Activated naive CD4-positive, alpha-beta T cell treated with anti-CD3 and anti-CD28 coated beads, Interleukin-2, amount 50 U/mL, for 24 hours (primary cell): ENCODE measurements around the gene CLDN18.

Experiments
- H3K27ac Mint-ChIP-seq: one replicate; pipeline ENCODE4 v1.8.0; 2021; ENCODE audit warnings: mild to moderate bottlenecking, mixed read lengths
- H3K27me3 Mint-ChIP-seq: one replicate; pipeline ENCODE4 v1.8.0; 2021; ENCODE audit warnings: mixed read lengths
- H3K36me3 Mint-ChIP-seq: one replicate; pipeline ENCODE4 v1.8.0; 2021; ENCODE audit warnings: mixed read lengths
- H3K4me1 Mint-ChIP-seq: one replicate; pipeline ENCODE4 v1.8.0; 2021; ENCODE audit warnings: mixed read lengths
- H3K4me3 Mint-ChIP-seq: one replicate; pipeline ENCODE4 v1.8.0; 2021; ENCODE audit warnings: mild to moderate bottlenecking, mixed read lengths
- H3K9me3 Mint-ChIP-seq: one replicate; pipeline ENCODE4 v1.8.0; 2021; ENCODE audit warnings: mixed read lengths

The CLDN18 gene

GRCh38 chr3:138043266-138044029 is 33.5 kb downstream of the CLDN18 start:
- H3K9me3 Mint-ChIP-seq: no peaks in the 10 kb centered on the region
- peaks cover 7% of the 10 kb centered on the region for H3K27me3 Mint-ChIP-seq
- no peak overlapping the region for H3K4me3 Mint-ChIP-seq
- no peaks in the 10 kb centered on the region for H3K4me1 Mint-ChIP-seq
- H3K36me3 Mint-ChIP-seq: no peaks in the 10 kb centered on the region
- H3K27ac Mint-ChIP-seq: no peak overlapping the region

GRCh38 chr3:138046085-138046484 is 36.1 kb downstream of the CLDN18 start:
- H3K27ac Mint-ChIP-seq: no peak overlapping the region
- H3K4me1 Mint-ChIP-seq: no peaks in the 10 kb centered on the region
- H3K36me3 Mint-ChIP-seq: no peaks in the 10 kb centered on the region
- no peaks in the 10 kb centered on the region for H3K9me3 Mint-ChIP-seq
- H3K4me3 Mint-ChIP-seq: no peak overlapping the region
- peaks cover 7% of the 10 kb centered on the region for H3K27me3 Mint-ChIP-seq

GRCh38 chr3:138046955-138047354 is 37.0 kb downstream of the CLDN18 start:
- peaks cover 7% of the 10 kb centered on the region for H3K27me3 Mint-ChIP-seq
- H3K36me3 Mint-ChIP-seq: no peaks in the 10 kb centered on the region
- no peak overlapping the region for H3K4me3 Mint-ChIP-seq

GRCh38 chr3:138047596-138048158 is 37.7 kb downstream of the CLDN18 start:
- peaks cover 6% of the 10 kb centered on the region for H3K27me3 Mint-ChIP-seq

More at GRCh38 chr3:138046955-138047354, 37.0 kb downstream of the CLDN18 start:
- Mint-ChIP-seq H3K9me3 (no peaks in the 10 kb centered on the region), H3K27ac (no peak overlapping the region), H3K4me1 (no peaks in the 10 kb centered on the region)

GRCh38 chr3:138049157-138049919 is 39.4 kb downstream of the CLDN18 start:
- Mint-ChIP-seq H3K36me3 (no peaks in the 10 kb centered on the region), H3K4me1 (no peaks in the 10 kb centered on the region), H3K9me3 (no peaks in the 10 kb centered on the region), H3K27me3 (peaks cover 12% of the 10 kb centered on the region), H3K27ac (no peak overlapping the region), H3K4me3 (no peak overlapping the region)

More at GRCh38 chr3:138047596-138048158, 37.7 kb downstream of the CLDN18 start:
- Mint-ChIP-seq H3K9me3 (no peaks in the 10 kb centered on the region), H3K4me1 (no peaks in the 10 kb centered on the region), H3K27ac (no peak overlapping the region), H3K36me3 (no peaks in the 10 kb centered on the region), H3K4me3 (no peak overlapping the region)

- no peaks in the 10 kb centered on the region for H3K4me1 Mint-ChIP-seq
- peaks cover 17% of the 10 kb centered on the region for H3K27me3 Mint-ChIP-seq
- no peak overlapping the region for H3K27ac Mint-ChIP-seq
- no peak overlapping the region for H3K4me3 Mint-ChIP-seq
- H3K9me3 Mint-ChIP-seq: no peaks in the 10 kb centered on the region
- no peaks in the 10 kb centered on the region for H3K36me3 Mint-ChIP-seq
Observed at GRCh38 chr3:138051947-138052802, 42.2 kb downstream of the CLDN18 start.

- Mint-ChIP-seq H3K4me1 (no peaks in the 10 kb centered on the region), H3K4me3 (no peak overlapping the region), H3K36me3 (no peaks in the 10 kb centered on the region), H3K27me3 (peaks cover 19% of the 10 kb centered on the region), H3K27ac (no peak overlapping the region), H3K9me3 (no peaks in the 10 kb centered on the region)
Observed at GRCh38 chr3:138054057-138054456, 44.1 kb downstream of the CLDN18 start.

GRCh38 chr3:138057384-138057783 is 47.4 kb downstream of the CLDN18 start:
- Mint-ChIP-seq H3K9me3 (no peaks in the 10 kb centered on the region), H3K4me1 (no peaks in the 10 kb centered on the region), H3K36me3 (no peaks in the 10 kb centered on the region), H3K27ac (no peak overlapping the region), H3K27me3 (peaks cover 18% of the 10 kb centered on the region), H3K4me3 (no peak overlapping the region)

- no peaks in the 10 kb centered on the region for H3K9me3 Mint-ChIP-seq
- no peak overlapping the region for H3K4me3 Mint-ChIP-seq
- no peaks in the 10 kb centered on the region for H3K36me3 Mint-ChIP-seq
- no peaks in the 10 kb centered on the region for H3K4me1 Mint-ChIP-seq
- peaks cover 12% of the 10 kb centered on the region for H3K27me3 Mint-ChIP-seq
- no peak overlapping the region for H3K27ac Mint-ChIP-seq
Observed at GRCh38 chr3:138059261-138059660, 49.3 kb downstream of the CLDN18 start.

GRCh38 chr3:138060792-138061191 is 50.8 kb downstream of the CLDN18 start:
- H3K4me3 Mint-ChIP-seq: no peak overlapping the region
- no peak overlapping the region for H3K27ac Mint-ChIP-seq
- H3K4me1 Mint-ChIP-seq: no peaks in the 10 kb centered on the region
- H3K9me3 Mint-ChIP-seq: no peaks in the 10 kb centered on the region
- no peaks in the 10 kb centered on the region for H3K36me3 Mint-ChIP-seq
- H3K27me3 Mint-ChIP-seq: peaks cover 2% of the 10 kb centered on the region

GRCh38 chr3:138062037-138062436 is 52.1 kb downstream of the CLDN18 start:
- H3K27ac Mint-ChIP-seq: no peak overlapping the region
- H3K36me3 Mint-ChIP-seq: no peaks in the 10 kb centered on the region
- no peak overlapping the region for H3K4me3 Mint-ChIP-seq
- H3K27me3 Mint-ChIP-seq: peaks cover 2% of the 10 kb centered on the region
- no peaks in the 10 kb centered on the region for H3K4me1 Mint-ChIP-seq
- H3K9me3 Mint-ChIP-seq: no peaks in the 10 kb centered on the region

- Mint-ChIP-seq H3K27me3 (peaks cover 2% of the 10 kb centered on the region), H3K27ac (no peak overlapping the region), H3K36me3 (no peaks in the 10 kb centered on the region), H3K9me3 (no peaks in the 10 kb centered on the region), H3K4me3 (no peak overlapping the region), H3K4me1 (no peaks in the 10 kb centered on the region)
Observed at GRCh38 chr3:138062626-138063025, 52.7 kb downstream of the CLDN18 start.

GRCh38 chr3:138063416-138063815 is 53.5 kb downstream of the CLDN18 start:
- H3K36me3 Mint-ChIP-seq: no peaks in the 10 kb centered on the region
- H3K9me3 Mint-ChIP-seq: no peaks in the 10 kb centered on the region
- peaks cover 1% of the 10 kb centered on the region for H3K27me3 Mint-ChIP-seq
- no peak overlapping the region for H3K4me3 Mint-ChIP-seq
- H3K4me1 Mint-ChIP-seq: no peaks in the 10 kb centered on the region
- H3K27ac Mint-ChIP-seq: no peak overlapping the region

GRCh38 chr3:138065949-138066348 is 56.0 kb downstream of the CLDN18 start:
- no peak overlapping the region for H3K27ac Mint-ChIP-seq
- H3K36me3 Mint-ChIP-seq: no peaks in the 10 kb centered on the region
- peaks cover 1% of the 10 kb centered on the region for H3K27me3 Mint-ChIP-seq
- H3K4me1 Mint-ChIP-seq: no peaks in the 10 kb centered on the region
- H3K9me3 Mint-ChIP-seq: no peaks in the 10 kb centered on the region
- no peak overlapping the region for H3K4me3 Mint-ChIP-seq

GRCh38 chr3:138066383-138066782 is 56.4 kb downstream of the CLDN18 start:
- Mint-ChIP-seq H3K4me1 (no peaks in the 10 kb centered on the region), H3K27ac (no peak overlapping the region), H3K9me3 (no peaks in the 10 kb centered on the region), H3K27me3 (peaks cover 1% of the 10 kb centered on the region), H3K36me3 (no peaks in the 10 kb centered on the region), H3K4me3 (no peak overlapping the region)
